Measurements from ENCODE around the gene KCNJ12. TPM values are rescaled to one million over a fixed set of nuclear protein-coding genes. Genes with fewer than 3 reads are reported as not detected.
"Not testable (repeated sequence)": the region's sequence is repeated elsewhere in the genome, so short reads cannot be mapped to it uniquely, and the experiment has no call there.

Gene KCNJ12
- 1 to 10 TPM in 1 of 4 donors, under 1 TPM in 1, not detected in 2; 0.94 to 1.7 TPM for total RNA-seq

DNA sequence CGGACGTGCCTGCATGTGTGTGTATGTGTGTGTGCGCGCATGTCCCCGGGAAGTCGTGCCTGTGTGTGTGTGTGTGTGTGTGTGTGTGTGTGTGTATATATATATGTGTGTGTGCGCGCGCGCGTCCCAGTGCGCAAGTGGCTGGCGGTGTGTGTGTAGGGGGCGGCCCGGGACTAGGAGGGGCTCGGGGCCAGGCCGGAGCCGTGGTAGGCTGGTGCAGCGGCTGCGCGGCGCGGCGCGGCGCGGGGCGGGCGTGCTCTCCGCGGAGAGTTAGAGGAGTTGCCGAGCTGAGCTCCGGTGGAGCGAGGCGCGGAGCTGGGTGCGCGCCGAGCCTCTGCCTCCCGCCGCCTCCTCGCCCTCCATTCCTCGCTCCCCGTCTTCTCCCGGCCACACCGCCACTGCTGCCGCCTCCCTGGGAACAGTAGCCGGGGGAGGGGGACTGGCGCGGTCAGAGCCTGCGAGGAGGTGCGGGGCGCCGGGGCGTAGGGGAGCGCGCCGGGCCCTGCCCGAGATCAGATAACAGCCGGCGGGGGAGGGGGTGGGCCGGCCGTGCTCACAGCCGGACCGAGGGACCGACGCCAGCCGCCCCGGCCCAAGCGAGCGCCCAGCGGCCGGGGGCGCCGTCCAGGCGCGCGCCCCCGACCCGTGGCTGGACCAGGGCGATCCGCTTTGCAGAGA lies at the start of gene KCNJ12:
Gene KCNJ12, plus strand, starts transcription at position 277 of the 678 bp plus-strand sequence. CDS start 38,986 bp downstream, outside the sequence.
- H3K27ac ChIP-seq, result no peak within 1 kb of the TSS
- no peak for DNase-seq
- no peaks in the 10 kb centered on the region for H3K9me3 ChIP-seq
- no peaks in the 10 kb centered on the region for H3K36me3 ChIP-seq
- H3K27me3 ChIP-seq, result peaks cover 0 to 21% of the 10 kb centered on the region in 2 donors
- no peak for TF ChIP-seq POLR2A (IDR thresholded peaks at IDR 0.05)
- TF ChIP-seq, protein P1, sequence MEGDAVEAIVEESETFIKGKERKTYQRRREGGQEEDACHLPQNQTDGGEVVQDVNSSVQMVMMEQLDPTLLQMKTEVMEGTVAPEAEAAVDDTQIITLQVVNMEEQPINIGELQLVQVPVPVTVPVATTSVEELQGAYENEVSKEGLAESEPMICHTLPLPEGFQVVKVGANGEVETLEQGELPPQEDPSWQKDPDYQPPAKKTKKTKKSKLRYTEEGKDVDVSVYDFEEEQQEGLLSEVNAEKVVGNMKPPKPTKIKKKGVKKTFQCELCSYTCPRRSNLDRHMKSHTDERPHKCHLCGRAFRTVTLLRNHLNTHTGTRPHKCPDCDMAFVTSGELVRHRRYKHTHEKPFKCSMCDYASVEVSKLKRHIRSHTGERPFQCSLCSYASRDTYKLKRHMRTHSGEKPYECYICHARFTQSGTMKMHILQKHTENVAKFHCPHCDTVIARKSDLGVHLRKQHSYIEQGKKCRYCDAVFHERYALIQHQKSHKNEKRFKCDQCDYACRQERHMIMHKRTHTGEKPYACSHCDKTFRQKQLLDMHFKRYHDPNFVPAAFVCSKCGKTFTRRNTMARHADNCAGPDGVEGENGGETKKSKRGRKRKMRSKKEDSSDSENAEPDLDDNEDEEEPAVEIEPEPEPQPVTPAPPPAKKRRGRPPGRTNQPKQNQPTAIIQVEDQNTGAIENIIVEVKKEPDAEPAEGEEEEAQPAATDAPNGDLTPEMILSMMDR (IDR thresholded peaks at IDR 0.05), result no peak
- peaks cover 0 to 29% (median 13%) of the 10 kb centered on the region in 4 donors for H3K4me1 ChIP-seq
- peak within 1 kb of the TSS; percentile 8 to 48 (median 38) for H3K4me3 ChIP-seq

DNA sequence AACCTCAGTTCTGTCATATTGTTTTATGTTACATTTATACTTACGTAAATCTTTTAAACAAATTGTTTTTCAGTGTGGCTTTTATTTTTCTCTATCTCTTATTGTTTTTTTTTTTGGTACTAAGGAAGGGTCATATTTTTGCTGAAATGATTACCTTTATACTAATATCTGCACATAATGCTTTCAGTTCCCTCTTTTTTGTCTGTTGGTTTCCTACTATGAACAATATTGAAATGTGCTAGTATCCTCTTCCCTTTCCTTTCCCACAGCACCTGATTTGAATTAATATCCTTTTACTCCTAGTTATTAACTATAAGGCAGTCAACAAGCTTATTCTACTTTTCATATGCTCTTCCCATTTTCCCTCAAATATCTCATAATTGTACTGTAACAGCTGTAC lies 48.2 kb upstream of the KCNJ12 start:
- H3K27me3 ChIP-seq, DNase-seq: not testable (repeated sequence)

DNA sequence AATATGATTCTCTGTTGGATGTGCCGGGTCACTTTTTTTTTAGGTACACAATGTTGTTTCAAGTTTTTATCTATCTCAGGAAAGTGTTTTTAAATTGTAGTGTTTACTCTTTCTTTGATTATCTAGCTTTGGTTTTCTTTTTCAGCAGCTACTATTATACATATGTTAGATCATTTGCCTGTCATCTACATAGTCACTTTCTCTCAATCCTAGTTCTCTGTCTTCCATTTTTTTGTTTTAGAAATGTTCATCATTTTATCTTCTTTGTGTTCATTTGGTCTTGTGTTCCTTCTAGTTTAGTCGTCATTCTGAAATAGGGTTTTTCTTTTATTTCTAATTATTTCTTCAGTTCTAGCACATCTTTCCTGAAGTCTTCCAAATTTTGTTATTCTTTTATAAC lies 47.4 kb upstream of the KCNJ12 start:
- not testable (repeated sequence) for DNase-seq, H3K27ac ChIP-seq, H3K27me3 ChIP-seq, H3K9me3 ChIP-seq, H3K4me1 ChIP-seq, H3K4me3 ChIP-seq, H3K36me3 ChIP-seq

More for the DNA sequence above, 48.2 kb upstream of the KCNJ12 start:
- not testable (repeated sequence) for H3K9me3 ChIP-seq, H3K4me3 ChIP-seq, H3K36me3 ChIP-seq, H3K27ac ChIP-seq, H3K4me1 ChIP-seq

DNA sequence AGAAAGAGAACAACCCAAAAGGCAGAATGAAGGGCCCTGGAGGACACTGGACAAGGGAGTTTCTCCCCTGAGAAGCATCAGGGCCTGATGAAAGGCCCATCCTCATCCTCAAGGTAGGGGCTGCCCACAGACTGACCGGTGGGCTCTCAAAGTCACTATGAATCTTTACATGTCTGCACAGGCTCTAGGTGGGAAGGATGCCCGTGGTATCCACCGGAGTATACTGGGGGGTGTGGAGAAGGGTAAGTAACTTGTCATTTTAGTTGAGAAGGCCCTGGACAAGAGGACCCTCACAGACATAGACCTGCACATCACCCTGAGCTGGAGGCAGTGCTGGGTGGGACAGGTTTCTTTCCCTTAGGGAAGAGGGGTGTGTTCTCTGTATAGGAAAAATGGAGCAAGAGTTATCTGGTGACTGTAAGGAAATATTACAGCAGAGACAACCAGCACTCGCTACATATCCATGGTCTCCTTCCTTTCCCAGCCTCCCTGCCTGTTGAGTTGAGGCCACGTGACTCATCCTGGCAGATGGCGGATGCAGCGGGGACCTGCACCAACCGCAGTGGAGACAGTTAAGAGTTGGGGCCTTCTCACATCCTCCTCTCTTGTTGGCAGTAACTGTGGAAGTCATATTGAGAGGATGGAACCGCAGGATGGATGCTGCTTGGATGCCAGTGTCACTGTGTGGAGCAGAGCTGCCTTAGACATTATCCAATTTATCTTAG lies 45.6 kb upstream of the KCNJ12 start:
- peak in 1 of 3 donors; percentile 34 for DNase-seq
- TF ChIP-seq POLR2A (IDR thresholded peaks at IDR 0.05), result no peak
- TF ChIP-seq, protein P1 (IDR thresholded peaks at IDR 0.05), result no peak

DNA sequence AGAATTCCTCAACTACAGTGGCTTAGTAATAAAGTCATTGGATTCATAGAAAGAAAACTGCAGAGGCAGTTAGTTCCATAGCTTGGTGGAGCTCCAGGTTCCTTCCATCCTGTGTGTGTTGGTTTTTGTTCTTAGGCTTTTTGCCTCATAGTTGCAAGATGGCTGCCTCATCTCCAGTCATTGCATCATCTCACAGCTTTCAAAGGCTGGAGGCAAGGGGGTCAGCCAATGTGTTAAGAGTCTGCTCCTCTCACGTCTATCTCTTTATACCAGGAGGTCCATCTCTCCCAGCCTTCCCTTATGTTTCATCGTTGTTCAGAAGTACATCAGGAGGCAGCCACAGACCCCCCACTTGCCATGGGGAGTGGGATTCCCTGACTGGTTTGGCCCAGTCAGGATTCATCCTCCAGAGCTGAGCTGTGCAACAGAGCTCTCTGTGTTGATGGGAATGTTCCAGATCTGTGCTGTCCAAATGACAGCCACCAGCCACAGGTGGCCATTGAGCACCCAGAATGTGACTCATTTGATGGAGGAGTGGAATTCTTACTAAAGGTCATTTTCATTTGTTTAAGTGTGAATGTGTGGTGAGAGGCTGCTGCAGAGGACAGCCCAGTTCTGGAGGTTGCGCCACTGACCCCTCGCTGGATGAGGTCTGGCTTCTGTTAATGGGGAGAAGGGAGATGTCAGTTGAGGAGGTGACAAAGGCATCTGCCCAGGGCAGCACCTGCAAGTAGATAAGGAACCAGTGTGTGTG lies 39.4 kb upstream of the KCNJ12 start:
- H3K27ac ChIP-seq, H3K9me3 ChIP-seq, H3K36me3 ChIP-seq, H3K4me1 ChIP-seq, H3K27me3 ChIP-seq, H3K4me3 ChIP-seq: not testable (repeated sequence)
- DNase-seq, result peak in 1 of 3 donors; percentile 23

More for the DNA sequence above, 45.6 kb upstream of the KCNJ12 start:
- Histone ChIP-seq H3K9me3 (no peaks in the 10 kb centered on the region), H3K36me3 (no peaks in the 10 kb centered on the region), H3K4me3 (no peak overlapping the region), H3K4me1 (no peaks in the 10 kb centered on the region), H3K27ac (no peak overlapping the region), H3K27me3 (no peaks in the 10 kb centered on the region)

DNA sequence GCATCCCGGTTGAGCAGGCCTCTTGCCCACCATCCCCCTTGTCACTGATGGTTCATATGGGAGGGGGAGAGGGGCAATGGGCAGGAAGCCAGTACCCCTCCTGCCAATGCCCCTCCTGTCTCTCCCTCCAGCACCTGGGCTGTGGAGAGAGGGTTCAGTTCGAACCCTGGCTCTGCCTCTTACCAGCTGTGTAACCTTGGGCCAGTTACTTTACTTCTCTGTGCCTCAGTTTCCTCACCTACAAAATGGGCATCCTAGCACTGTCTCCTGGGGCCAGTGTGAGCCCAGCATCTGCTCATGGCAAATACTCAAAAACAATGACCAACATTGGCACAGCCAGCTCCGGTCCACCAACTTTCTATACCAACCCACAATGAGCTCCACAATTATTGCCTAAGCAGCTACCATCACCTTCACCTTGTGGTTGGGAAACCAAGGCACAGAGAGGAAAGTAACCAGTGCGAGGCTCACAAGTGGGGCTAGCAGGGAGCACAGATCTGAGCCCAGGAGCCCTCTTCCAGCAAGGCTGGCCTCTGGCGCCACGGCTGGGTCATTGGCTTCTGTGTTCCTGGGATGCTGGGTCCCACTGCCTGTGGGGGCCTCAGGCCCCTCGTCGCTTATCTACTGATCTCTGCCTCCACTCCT lies 38.1 kb upstream of the KCNJ12 start:
- not testable (repeated sequence) for H3K9me3 ChIP-seq, H3K36me3 ChIP-seq, H3K4me3 ChIP-seq, H3K4me1 ChIP-seq, H3K27ac ChIP-seq, H3K27me3 ChIP-seq
- peak in 2 of 3 donors; percentile 27 to 44 for DNase-seq

DNA sequence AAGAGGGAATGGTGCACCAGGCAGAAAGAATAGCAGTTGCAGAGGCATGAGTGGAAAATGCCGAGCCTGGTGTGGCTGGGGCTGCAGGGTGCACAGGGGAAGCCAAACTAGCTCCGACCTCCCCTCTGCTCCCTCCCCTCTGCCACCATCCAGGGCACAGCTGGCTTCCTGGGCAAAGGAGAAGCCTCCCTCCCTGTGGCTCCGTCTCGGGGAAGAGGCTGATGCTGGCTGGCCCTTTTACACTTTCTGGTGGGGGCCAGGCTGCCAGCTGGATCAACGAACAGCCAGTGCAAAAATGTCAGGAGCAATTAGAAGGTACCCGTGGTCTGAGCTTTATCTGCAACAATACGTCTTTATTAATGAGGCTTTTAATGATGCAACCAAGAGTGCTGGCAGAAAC lies 37.1 kb upstream of the KCNJ12 start:
- H3K4me1 ChIP-seq, result no peaks in the 10 kb centered on the region
- no peak overlapping the region for H3K27ac ChIP-seq
- no peak for TF ChIP-seq POLR2A (IDR thresholded peaks at IDR 0.05)
- TF ChIP-seq, protein P1 (IDR thresholded peaks at IDR 0.05), result no peak
- peak in 2 of 3 donors; percentile 19 to 27 for DNase-seq
- no peaks in the 10 kb centered on the region for H3K27me3 ChIP-seq
- H3K36me3 ChIP-seq, result no peaks in the 10 kb centered on the region
- no peaks in the 10 kb centered on the region for H3K9me3 ChIP-seq
- no peak overlapping the region for H3K4me3 ChIP-seq

DNA sequence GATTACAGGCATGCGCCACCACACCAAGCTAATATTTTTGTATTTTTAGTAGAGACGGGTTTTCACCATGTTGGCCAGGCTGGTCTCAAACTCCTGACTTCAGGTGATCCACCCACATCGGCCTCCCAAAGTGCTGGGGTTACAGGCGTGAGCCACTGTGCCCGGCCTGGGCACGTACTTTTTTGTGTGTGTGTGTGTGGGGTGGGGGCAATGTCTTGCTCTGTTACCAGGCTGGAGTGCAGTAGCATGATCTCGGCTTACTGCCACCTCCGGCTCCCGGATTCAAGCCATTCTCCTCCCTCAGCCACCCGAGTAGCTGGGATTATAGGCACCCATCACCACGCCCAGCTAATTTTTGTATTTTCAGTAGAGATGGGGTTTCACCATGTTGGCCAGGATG lies 36.6 kb upstream of the KCNJ12 start:
- not testable (repeated sequence) for H3K9me3 ChIP-seq, H3K4me3 ChIP-seq, H3K27me3 ChIP-seq, H3K27ac ChIP-seq, H3K36me3 ChIP-seq, H3K4me1 ChIP-seq
- peak in 1 of 3 donors; percentile 19 for DNase-seq

DNA sequence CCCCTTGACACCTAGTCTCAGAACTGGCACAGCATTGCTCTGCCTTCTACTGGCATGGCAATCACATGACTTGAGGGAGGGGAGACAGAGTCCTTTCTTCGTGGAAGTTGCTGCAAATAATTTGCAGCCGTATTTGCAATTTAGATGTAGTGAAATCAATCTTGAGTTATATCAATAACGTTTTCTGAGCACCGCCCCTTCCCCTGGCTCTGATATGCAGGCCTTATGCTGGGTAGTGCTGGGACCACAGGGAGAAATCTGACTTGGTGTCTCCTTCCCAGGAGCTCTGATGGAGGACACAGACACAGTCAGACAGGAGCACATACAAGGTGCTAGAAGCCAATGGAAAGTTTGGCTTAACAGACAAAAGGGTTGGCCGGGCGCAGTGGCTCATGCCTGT lies 35.8 kb upstream of the KCNJ12 start:
- not testable (repeated sequence) for H3K27me3 ChIP-seq, H3K27ac ChIP-seq, H3K4me3 ChIP-seq, H3K36me3 ChIP-seq, H3K9me3 ChIP-seq, H3K4me1 ChIP-seq
- peak in 1 of 3 donors; percentile 21 for DNase-seq

DNA sequence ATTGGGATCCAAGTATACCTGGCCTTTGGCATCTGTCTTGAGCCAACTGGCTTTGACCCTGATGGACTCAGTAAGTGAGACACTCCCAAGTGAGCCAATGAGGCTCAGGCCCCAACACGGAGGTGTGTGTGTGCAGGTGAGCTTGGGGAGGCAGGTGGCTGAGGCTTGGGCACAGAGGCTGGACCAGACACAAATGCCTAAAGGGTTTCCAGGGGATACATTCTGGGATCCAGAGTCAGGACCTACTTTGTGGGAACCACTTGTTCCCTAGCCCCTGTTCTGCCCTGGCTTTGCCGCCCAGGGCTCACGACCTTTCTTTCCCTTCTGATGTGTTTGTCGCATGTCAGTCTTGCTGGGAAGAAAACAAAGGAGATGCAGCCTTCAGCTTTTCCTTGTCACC lies 34.9 kb upstream of the KCNJ12 start:
- not testable (repeated sequence) for H3K4me3 ChIP-seq, H3K4me1 ChIP-seq, H3K27ac ChIP-seq, DNase-seq, H3K9me3 ChIP-seq, H3K36me3 ChIP-seq, H3K27me3 ChIP-seq

Data from Peyer's patch (tissue), 4 donors.